SKM-1 (cell line): ENCODE data around the gene ARV1.

Source experiments
- DNase-seq: peaks from one replicate; lab custom pipeline; 2025; ENCODE audit not compliant: unreplicated experiment; lab: John Stamatoyannopoulos, UW

Gene ARV1

DNA sequence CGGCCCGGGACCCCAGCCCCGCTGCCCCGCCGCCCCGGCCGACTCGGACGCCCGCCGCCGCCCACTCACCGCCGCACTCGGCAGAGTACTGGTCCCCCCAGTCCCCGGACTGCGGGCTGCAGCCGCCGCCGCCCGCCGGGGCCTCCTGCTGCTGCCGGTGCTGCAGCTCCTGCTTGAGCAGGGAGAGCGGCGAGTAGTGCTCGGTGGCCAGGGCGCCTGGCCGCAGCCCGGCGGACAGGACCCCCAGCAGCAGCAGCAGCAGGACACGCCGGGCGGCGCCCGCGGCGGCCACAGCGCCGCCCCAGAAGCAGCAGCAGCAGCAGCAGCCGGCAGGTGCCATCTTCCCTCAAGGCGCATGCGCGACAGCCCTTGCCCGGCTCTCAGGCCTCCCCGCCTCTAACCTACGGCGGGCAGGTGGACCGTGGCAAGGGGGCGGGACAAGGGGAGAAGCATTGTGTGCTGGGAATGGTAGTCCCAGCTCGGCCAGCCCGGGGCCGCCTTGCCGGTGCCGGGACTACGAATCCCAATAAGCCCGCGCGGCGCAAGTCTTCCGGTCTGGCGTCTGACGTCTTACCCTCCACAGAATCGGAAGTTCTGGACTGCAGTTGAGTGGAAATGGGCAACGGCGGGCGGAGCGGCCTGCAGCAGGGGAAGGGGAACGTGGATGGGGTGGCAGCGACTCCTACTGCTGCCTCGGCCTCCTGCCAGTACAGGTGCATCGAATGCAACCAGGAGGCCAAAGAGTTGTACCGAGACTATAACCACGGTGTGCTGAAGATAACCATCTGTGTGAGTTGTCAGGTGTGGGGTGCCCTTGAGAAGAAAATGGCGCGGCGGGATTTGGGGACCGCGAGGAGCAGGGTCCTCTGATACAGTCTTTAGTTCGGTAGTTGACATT lies at the start of gene ARV1, which contains the start of gene TTC13:
ARV1 (plus strand) TSS at position 604 of the 898 bp plus-strand sequence; CDS start at position 616, 12 bp downstream.
TTC13 (minus strand) TSS at position 371 of the 898 bp plus-strand sequence; CDS start at position 340, 31 bp downstream.
- peak; percentile 100 for DNase-seq

- DNase-seq = no peak
Observed at GRCh38 chr1:230930986-230931385, 47.9 kb upstream of the ARV1 start.

- DNase-seq = no peak
Observed at GRCh38 chr1:230935852-230936251, 43.0 kb upstream of the ARV1 start.

GRCh38 chr1:230936475-230936874 lies 42.4 kb upstream of the ARV1 start:
- no peak for DNase-seq

- no peak for DNase-seq
Observed at GRCh38 chr1:230937371-230937770, 41.5 kb upstream of the ARV1 start.

DNA sequence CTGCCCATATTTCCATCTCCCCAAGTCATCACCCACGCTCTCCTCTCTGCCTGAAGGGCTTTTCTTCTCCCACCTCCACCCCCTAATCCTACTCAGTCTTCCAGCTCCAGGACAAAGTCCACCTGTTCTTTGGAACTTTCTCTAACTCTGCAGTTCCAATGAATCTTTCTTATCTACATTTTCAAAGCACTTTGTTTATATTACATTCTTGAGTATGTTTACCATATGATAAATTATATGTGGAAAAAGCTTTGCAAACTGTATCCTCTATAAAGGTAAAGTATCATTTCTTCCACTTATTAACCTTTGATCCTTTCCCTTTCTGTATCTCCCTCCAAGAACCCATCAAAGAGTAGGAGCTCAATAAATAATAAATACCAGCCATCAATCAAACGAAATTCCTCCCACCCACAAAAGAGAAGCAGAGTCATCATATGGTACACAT lies 39.9 kb upstream of the ARV1 start:
- no peak for DNase-seq

DNA sequence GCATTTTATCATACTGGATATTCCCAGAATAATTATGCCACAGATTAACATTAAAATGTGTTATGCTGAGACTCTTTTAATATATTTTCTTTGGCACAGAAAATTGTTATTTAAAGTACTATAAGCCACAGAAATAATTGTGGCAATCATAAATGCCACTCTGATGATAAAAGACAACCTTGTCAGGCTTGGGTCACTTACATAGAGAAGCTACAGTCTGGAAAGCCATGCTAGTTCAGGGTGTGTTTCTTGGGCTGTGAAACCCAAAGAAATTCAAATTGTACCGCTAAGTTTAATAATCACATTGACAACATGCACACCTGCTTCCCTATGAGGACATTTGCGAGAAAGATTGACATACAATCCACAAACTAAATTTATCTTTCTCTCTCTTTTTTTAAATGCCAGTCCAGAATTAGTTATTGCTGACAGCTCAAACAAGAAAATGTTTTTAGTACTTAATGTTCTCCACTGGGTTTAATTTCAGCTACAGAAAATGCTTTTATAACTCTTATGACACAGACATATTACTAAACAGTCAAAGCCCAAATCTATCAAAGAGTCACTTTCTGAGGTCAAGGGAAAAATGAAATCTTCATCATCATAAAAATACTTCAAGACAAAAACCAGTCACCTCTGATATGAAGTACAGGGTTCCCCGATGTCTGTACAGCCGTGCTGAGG lies 38.9 kb upstream of the ARV1 start:
- DNase-seq = no peak

- no peak for DNase-seq
Observed at GRCh38 chr1:230940848-230941247, 38.0 kb upstream of the ARV1 start.

- DNase-seq = no peak
Observed at GRCh38 chr1:230943048-230943593, 35.8 kb upstream of the ARV1 start.

DNA sequence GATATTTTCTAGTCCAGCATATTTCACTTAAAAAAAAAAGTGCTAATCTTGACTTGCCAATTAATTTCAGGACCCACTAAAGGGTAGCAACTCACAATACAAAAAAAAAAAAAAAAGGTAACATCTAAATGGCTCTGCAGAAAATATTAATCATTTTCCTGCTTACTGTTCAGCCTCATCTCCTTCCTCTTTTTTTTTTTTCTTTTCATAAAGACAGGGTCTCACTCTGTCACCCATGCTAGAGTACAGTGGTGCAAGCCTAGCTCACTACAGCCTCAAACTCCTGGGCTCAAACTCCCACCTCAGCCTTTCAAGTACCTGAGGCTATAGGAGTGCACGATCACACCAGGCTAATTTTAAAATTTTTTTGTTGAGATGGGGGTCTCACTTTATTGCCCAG lies 30.6 kb upstream of the ARV1 start:
- DNase-seq = no peak

- DNase-seq = no peak
Observed at GRCh38 chr1:230948903-230949302, 30.0 kb upstream of the ARV1 start.

DNA sequence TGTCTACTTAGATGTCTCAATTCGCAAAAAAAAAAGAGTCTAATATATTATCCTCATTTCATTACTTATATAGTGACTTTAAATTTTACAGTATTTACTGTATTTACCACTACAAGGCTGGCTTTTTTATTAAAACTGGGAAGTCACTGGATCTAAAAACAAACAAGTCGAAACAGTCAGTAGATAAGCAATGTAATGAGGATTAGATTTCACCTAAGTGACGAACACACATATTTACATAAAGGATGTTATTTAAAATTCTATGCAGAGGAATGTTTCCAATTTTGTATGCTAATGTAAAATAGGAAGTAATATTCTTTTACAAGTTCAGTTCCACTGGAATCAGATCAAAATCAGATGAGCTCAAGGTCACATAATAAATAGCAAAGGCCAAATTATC lies 28.5 kb upstream of the ARV1 start:
- no peak for DNase-seq

DNA sequence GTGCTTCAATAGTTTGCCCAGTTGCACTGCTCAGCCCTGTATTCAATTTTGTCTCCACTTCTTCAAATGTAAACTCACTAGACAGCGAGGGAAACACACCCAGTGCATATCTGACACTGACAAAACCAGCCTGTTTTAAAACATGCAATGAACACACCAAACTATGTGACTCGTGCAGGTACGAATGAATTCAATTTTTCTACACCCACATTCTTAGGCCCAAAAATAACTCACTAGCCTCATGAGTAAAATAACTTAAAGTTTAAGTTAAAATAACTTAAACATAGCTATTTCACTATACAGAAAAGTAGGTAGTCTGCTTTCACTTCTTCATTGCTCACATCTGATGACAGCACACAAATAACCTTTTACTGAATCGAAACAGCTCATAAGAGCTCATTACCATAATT lies 21.3 kb upstream of the ARV1 start:
- DNase-seq = no peak

GRCh38 chr1:230958370-230958769 lies 20.5 kb upstream of the ARV1 start:
- no peak for DNase-seq

DNA sequence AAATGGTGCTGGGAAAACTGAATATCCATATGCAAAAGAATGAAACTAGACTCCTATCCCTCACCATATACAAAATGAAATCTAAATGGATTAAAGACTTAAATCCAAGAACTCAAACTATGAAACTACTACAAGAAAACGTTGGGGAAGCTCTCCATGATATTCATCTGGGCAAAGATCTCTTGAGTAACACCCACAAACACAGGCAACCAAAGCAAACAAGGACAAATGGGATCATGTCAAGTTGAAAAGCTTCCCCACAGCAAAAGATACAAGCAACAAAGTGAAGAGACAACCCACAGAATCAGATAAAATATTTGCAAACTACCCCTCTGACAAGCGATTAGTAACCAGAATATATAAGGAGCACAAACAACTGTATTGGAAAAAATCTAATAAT lies 14.0 kb upstream of the ARV1 start:
- DNase-seq = no peak

DNA sequence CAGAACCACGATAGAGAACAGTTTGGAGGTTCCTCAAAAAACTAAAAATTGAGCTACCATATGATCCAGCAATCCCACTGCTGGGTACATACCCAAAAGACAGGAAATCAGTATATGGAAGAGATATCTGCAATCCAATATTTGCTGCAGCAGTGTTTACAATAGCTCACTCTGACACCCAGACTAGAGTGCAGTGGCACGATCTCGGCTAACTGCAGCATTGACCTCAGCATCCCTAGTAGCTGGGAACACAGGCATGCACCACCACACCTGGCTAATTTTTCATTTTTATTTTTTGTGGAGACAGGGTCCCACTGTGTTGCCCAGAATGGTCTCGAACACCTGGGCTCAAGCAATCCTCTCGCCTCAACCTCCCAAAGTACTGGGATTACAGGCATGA lies 13.4 kb upstream of the ARV1 start:
- DNase-seq = no peak

- no peak for DNase-seq
Observed at GRCh38 chr1:230966358-230966873, 12.5 kb upstream of the ARV1 start.

DNA sequence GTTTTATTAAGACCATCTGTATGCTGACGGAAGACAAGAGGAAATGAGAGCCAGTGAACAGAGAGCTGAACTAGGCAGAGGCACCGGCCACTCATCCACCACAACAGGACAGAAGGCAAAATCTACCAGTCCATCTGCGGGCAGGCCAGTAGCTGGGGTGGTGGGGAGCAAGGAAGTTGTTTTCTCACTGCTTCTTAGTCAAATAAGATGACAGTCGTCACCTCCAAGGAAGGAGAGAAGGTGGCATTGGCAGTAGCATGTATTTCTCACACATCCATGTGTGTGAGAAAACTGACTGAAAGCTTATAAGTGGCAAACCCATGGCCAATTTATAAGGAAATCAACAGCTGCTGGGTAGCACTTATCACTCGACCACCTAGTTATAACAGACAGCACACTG lies 8.5 kb upstream of the ARV1 start:
- no peak for DNase-seq

DNA sequence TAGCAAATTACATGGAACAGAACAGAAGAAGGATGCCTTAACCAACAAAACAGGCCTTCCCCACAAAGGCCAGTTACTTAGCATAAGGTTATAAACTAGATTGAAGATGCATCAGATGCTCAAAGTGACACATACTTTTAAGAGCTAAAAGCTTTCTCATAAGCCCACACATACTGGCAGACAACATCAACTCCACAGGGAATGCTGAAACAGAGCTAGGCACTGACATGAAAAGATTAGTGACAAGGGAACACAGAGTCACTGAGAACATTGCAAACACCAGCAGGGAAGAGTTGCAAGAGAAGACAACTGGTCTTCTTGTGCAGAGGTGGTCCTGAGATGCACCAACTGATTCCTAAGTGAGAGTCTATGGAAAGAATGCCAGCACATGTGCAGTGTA lies 7.1 kb upstream of the ARV1 start:
- DNase-seq = no peak

GRCh38 chr1:230972855-230973271 lies 6.0 kb upstream of the ARV1 start:
- peak; percentile 92 for DNase-seq

DNA sequence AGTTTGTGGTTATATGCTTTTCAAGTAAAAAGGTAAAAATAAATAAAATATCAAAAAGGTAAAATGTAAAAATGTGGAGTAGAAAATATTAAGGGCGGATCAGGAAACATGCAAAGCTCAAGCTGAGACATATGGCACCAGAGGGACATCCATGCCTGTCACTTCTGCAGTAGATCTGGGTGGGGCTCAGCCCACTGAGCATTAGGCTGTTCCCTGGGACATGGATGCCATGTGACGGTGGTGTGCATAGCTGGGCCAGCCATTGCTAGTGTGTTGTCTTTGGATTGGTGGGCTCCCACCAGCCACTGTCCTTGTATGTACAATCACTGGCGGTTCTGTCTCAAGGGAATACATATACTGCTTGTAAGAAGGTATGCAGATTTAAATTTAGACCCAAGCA lies 3.3 kb upstream of the ARV1 start:
- DNase-seq = no peak

GRCh38 chr1:230976360-230976759 lies 2.5 kb upstream of the ARV1 start:
- no peak for DNase-seq
